ENCODE data around the gene CRYBG2. TPM values are rescaled to one million over a fixed set of nuclear protein-coding genes. Genes with fewer than 3 reads are reported as not detected.
A peak's percentile ranks its signal among the peaks of the same experiment; 100 is the strongest.
"Not testable (repeated sequence)": the region's sequence is repeated elsewhere in the genome, so short reads cannot be mapped to it uniquely, and the experiment has no call there.

Gene CRYBG2
- total RNA-seq, 1 donor from 2014 or later, result 0.27 TPM

GRCh38 chr1:26384076-26384475 lies 30.1 kb upstream of the CRYBG2 start:
- no peak overlapping the region for H3K27ac Mint-ChIP-seq
- H3K4me3 Mint-ChIP-seq, result no peak overlapping the region
- H3K27me3 Mint-ChIP-seq, result peaks cover 7% of the 10 kb centered on the region
- ChIA-PET CTCF (no interaction called here), POLR2A (interaction anchor here (0.7 kb wide), 1 partner anchor 621 kb away, joined by 6 read pairs; no protein-coding TSS in a partner anchor)
- no peaks in the 10 kb centered on the region for H3K9me3 Mint-ChIP-seq
- peaks cover 2% of the 10 kb centered on the region for H3K4me1 Mint-ChIP-seq
- no peaks in the 10 kb centered on the region for H3K36me3 Mint-ChIP-seq (ENCODE audit: low read depth)
- intact Hi-C loops (cut with micrococcal nuclease), result no loop called here
- no peak for ATAC-seq (ENCODE audit: low read depth)
- no peak for DNase-seq
- no peak for TF ChIP-seq CTCF (IDR thresholded peaks at IDR 0.05)

GRCh38 chr1:26378879-26379251 lies 24.9 kb upstream of the CRYBG2 start:
- no peak for DNase-seq

GRCh38 chr1:26378088-26378878 lies 24.4 kb upstream of the CRYBG2 start:
- H3K27ac Mint-ChIP-seq, result peak overlapping the region; percentile 86
- H3K36me3 Mint-ChIP-seq (ENCODE audit: low read depth), result no peaks in the 10 kb centered on the region
- intact Hi-C loops (cut with micrococcal nuclease), result no loop called here
- ATAC-seq (ENCODE audit: low read depth) (peak; percentile 96), DNase-seq (peak; percentile 36)
- H3K27me3 Mint-ChIP-seq, result no peaks in the 10 kb centered on the region
- no peaks in the 10 kb centered on the region for H3K9me3 Mint-ChIP-seq
- H3K4me3 Mint-ChIP-seq, result peak overlapping the region; percentile 35
- no peak for TF ChIP-seq CTCF (IDR thresholded peaks at IDR 0.05)
- ChIA-PET CTCF (interaction anchor here (0.9 to 2.3 kb wide), 5 partner anchors 14 to 39 kb away, joined by 3 to 9 read pairs (median 6); no protein-coding TSS in a partner anchor), POLR2A (interaction anchor here (0.6 to 1.4 kb wide), 5 partner anchors 24 to 94 kb away, joined by 3 to 6 read pairs (median 4); partner anchors contain the start of genes CD52 and HMGN2)
- peaks cover 46% of the 10 kb centered on the region for H3K4me1 Mint-ChIP-seq

More at GRCh38 chr1:26378879-26379251, 24.9 kb upstream of the CRYBG2 start:
- ATAC-seq (ENCODE audit: low read depth), result no peak
- H3K4me3 Mint-ChIP-seq, result no peak overlapping the region
- H3K4me1 Mint-ChIP-seq, result peaks cover 40% of the 10 kb centered on the region
- POLR2A ChIA-PET, result interaction anchor here (1.2 to 1.3 kb wide), 2 partner anchors 57 to 93 kb away, joined by 3 to 6 read pairs; partner anchors contain the start of gene HMGN2
- H3K27me3 Mint-ChIP-seq, result no peaks in the 10 kb centered on the region
- H3K9me3 Mint-ChIP-seq, result no peaks in the 10 kb centered on the region
- no peaks in the 10 kb centered on the region for H3K36me3 Mint-ChIP-seq (ENCODE audit: low read depth)
- CTCF ChIA-PET, result interaction anchor here (0.9 to 2.3 kb wide), 4 partner anchors 16 to 39 kb away, joined by 3 to 9 read pairs (median 6); no protein-coding TSS in a partner anchor
- no peak for TF ChIP-seq CTCF (IDR thresholded peaks at IDR 0.05)
- intact Hi-C loops (cut with micrococcal nuclease), result no loop called here
- peak overlapping the region; percentile 86 for H3K27ac Mint-ChIP-seq

GRCh38 chr1:26376050-26376449 lies 22.1 kb upstream of the CRYBG2 start:
- POLR2A ChIA-PET, result no interaction called here
- intact Hi-C loops (cut with micrococcal nuclease), result no loop called here
- DNase-seq (no peak), ATAC-seq (ENCODE audit: low read depth) (no peak)
- H3K36me3 Mint-ChIP-seq (ENCODE audit: low read depth), result no peaks in the 10 kb centered on the region
- H3K4me3 Mint-ChIP-seq, result no peak overlapping the region
- no peaks in the 10 kb centered on the region for H3K9me3 Mint-ChIP-seq
- H3K27ac Mint-ChIP-seq, result no peak overlapping the region
- no peak for TF ChIP-seq CTCF (IDR thresholded peaks at IDR 0.05)
- H3K4me1 Mint-ChIP-seq, result peaks cover 47% of the 10 kb centered on the region
- H3K27me3 Mint-ChIP-seq, result no peaks in the 10 kb centered on the region
- CTCF ChIA-PET, result interaction anchor here (1.0 kb wide), 1 partner anchor 100 kb away, joined by 3 read pairs; no protein-coding TSS in a partner anchor

- CTCF ChIA-PET, result no interaction called here
- peak overlapping the region; percentile 5 for H3K4me3 Mint-ChIP-seq
- intact Hi-C loops (cut with micrococcal nuclease), result no loop called here
- H3K9me3 Mint-ChIP-seq, result no peaks in the 10 kb centered on the region
- H3K36me3 Mint-ChIP-seq (ENCODE audit: low read depth), result no peaks in the 10 kb centered on the region
- no peaks in the 10 kb centered on the region for H3K27me3 Mint-ChIP-seq
- POLR2A ChIA-PET, result interaction anchor here (1.3 kb wide), 1 partner anchor 86 kb away, joined by 3 read pairs; no protein-coding TSS in a partner anchor
- ATAC-seq (ENCODE audit: low read depth) (no peak), DNase-seq (no peak)
- peaks cover 45% of the 10 kb centered on the region for H3K4me1 Mint-ChIP-seq
- peak overlapping the region; percentile 42 for H3K27ac Mint-ChIP-seq
- TF ChIP-seq CTCF (IDR thresholded peaks at IDR 0.05), result no peak
Measured at GRCh38 chr1:26375081-26375480, 21.2 kb upstream of the CRYBG2 start.

GRCh38 chr1:26374361-26374760 lies 20.4 kb upstream of the CRYBG2 start:
- H3K4me3 Mint-ChIP-seq; H3K36me3 Mint-ChIP-seq (ENCODE audit: low read depth); H3K9me3 Mint-ChIP-seq; intact Hi-C loops (cut with micrococcal nuclease); H3K27me3 Mint-ChIP-seq; DNase-seq; H3K27ac Mint-ChIP-seq; ATAC-seq (ENCODE audit: low read depth): not testable (repeated sequence)
- peaks cover 44% of the 10 kb centered on the region for H3K4me1 Mint-ChIP-seq
- ChIA-PET CTCF (interaction anchor here (1.5 kb wide), 1 partner anchor 10 kb away, joined by 3 read pairs; no protein-coding TSS in a partner anchor), POLR2A (interaction anchor here (1.3 kb wide), 1 partner anchor 85 kb away, joined by 3 read pairs; no protein-coding TSS in a partner anchor)

All from activated B cell treated with CpG ODN at 0.5 μM for 24 hours (primary cell).